Stimulated activated naive CD8-positive, alpha-beta T cell treated with anti-CD3 and anti-CD28 coated beads, Interleukin-15, Interleukin-2, amounts not matched to agents 100 ng/mL and 50 ng/mL, for 24 hours (primary cell): Measurements from ENCODE around the gene KRTAP4-9.
"Not testable (repeated sequence)": the region's sequence is repeated elsewhere in the genome, so short reads cannot be mapped to it uniquely, and the experiment has no call there.

Experiments
- H3K27ac Mint-ChIP-seq: one replicate; pipeline ENCODE4 v1.8.0; 2021; ENCODE audit warnings: mild to moderate bottlenecking, mixed read lengths
- H3K27me3 Mint-ChIP-seq: one replicate; pipeline ENCODE4 v1.8.0; 2021; ENCODE audit warnings: mixed read lengths
- H3K36me3 Mint-ChIP-seq: one replicate; pipeline ENCODE4 v1.8.0; 2021; ENCODE audit warnings: low read depth, mixed read lengths
- H3K4me1 Mint-ChIP-seq: one replicate; pipeline ENCODE4 v1.8.0; 2021; ENCODE audit warnings: low read depth, mixed read lengths
- H3K4me3 Mint-ChIP-seq: one replicate; pipeline ENCODE4 v1.8.0; 2021; ENCODE audit warnings: mild to moderate bottlenecking, mixed read lengths
- H3K9me3 Mint-ChIP-seq: one replicate; pipeline ENCODE4 v1.8.0; 2021; ENCODE audit warnings: mixed read lengths

The KRTAP4-9 gene

GRCh38 chr17:41105347-41105746 lies at the start of gene KRTAP4-9:
KRTAP4-9 (plus strand) TSS chr17:41105389; CDS start chr17:41105389, 0 bp downstream.
- H3K27me3 Mint-ChIP-seq, H3K36me3 Mint-ChIP-seq, H3K9me3 Mint-ChIP-seq, H3K27ac Mint-ChIP-seq, H3K4me3 Mint-ChIP-seq: not testable (repeated sequence)
- H3K4me1 Mint-ChIP-seq: peaks cover 21% of the 10 kb centered on the region

GRCh38 chr17:41057547-41057946 lies 47.6 kb upstream of the KRTAP4-9 start:
- no peaks in the 10 kb centered on the region for H3K36me3 Mint-ChIP-seq
- H3K4me3 Mint-ChIP-seq: no peak overlapping the region
- no peaks in the 10 kb centered on the region for H3K4me1 Mint-ChIP-seq
- no peak overlapping the region for H3K27ac Mint-ChIP-seq
- H3K9me3 Mint-ChIP-seq: no peaks in the 10 kb centered on the region
- H3K27me3 Mint-ChIP-seq: peaks cover 53% of the 10 kb centered on the region

- H3K9me3 Mint-ChIP-seq: no peaks in the 10 kb centered on the region
- H3K36me3 Mint-ChIP-seq: no peaks in the 10 kb centered on the region
- no peak overlapping the region for H3K27ac Mint-ChIP-seq
- H3K27me3 Mint-ChIP-seq: peaks cover 53% of the 10 kb centered on the region
- no peak overlapping the region for H3K4me3 Mint-ChIP-seq
- no peaks in the 10 kb centered on the region for H3K4me1 Mint-ChIP-seq
These were observed 46.4 kb upstream of the KRTAP4-9 start for GRCh38 chr17:41058741-41059140.

- H3K4me3 Mint-ChIP-seq, H3K36me3 Mint-ChIP-seq, H3K4me1 Mint-ChIP-seq, H3K27ac Mint-ChIP-seq, H3K9me3 Mint-ChIP-seq: not testable (repeated sequence)
- H3K27me3 Mint-ChIP-seq: peaks cover 53% of the 10 kb centered on the region
These were observed 45.7 kb upstream of the KRTAP4-9 start for GRCh38 chr17:41059276-41060051.

GRCh38 chr17:41060052-41060604 lies 45.1 kb upstream of the KRTAP4-9 start, which contains the start of gene KRTAP2-3:
KRTAP2-3 (minus strand) TSS chr17:41060114; CDS start chr17:41060050, 64 bp downstream.
- Mint-ChIP-seq H3K27ac (no peak within 1 kb of the TSS), H3K27me3 (peaks cover 53% of the 10 kb centered on the region), H3K4me1 (no peaks in the 10 kb centered on the region), H3K4me3 (no peak within 1 kb of the TSS), H3K9me3 (no peaks in the 10 kb centered on the region), H3K36me3 (no peaks in the 10 kb centered on the region)

- Mint-ChIP-seq H3K9me3 (no peaks in the 10 kb centered on the region), H3K36me3 (no peaks in the 10 kb centered on the region), H3K27me3 (peaks cover 35% of the 10 kb centered on the region), H3K4me1 (peaks cover 4% of the 10 kb centered on the region), H3K27ac (no peak overlapping the region), H3K4me3 (no peak overlapping the region)
These were observed 43.2 kb upstream of the KRTAP4-9 start for GRCh38 chr17:41061964-41062363.

- no peak overlapping the region for H3K4me3 Mint-ChIP-seq
- no peaks in the 10 kb centered on the region for H3K36me3 Mint-ChIP-seq
- H3K27me3 Mint-ChIP-seq: peaks cover 23% of the 10 kb centered on the region
- H3K4me1 Mint-ChIP-seq: peaks cover 4% of the 10 kb centered on the region
- no peak overlapping the region for H3K27ac Mint-ChIP-seq
- no peaks in the 10 kb centered on the region for H3K9me3 Mint-ChIP-seq
These were observed 41.7 kb upstream of the KRTAP4-9 start for GRCh38 chr17:41063449-41063848.

GRCh38 chr17:41064301-41064700 lies 40.9 kb upstream of the KRTAP4-9 start:
- H3K9me3 Mint-ChIP-seq: no peaks in the 10 kb centered on the region
- no peak overlapping the region for H3K27ac Mint-ChIP-seq
- H3K4me1 Mint-ChIP-seq: peaks cover 4% of the 10 kb centered on the region
- H3K27me3 Mint-ChIP-seq: peaks cover 16% of the 10 kb centered on the region
- H3K4me3 Mint-ChIP-seq: no peak overlapping the region
- H3K36me3 Mint-ChIP-seq: no peaks in the 10 kb centered on the region

- not testable (repeated sequence) for H3K4me1 Mint-ChIP-seq, H3K36me3 Mint-ChIP-seq, H3K27ac Mint-ChIP-seq, H3K9me3 Mint-ChIP-seq, H3K4me3 Mint-ChIP-seq
- peaks cover 11% of the 10 kb centered on the region for H3K27me3 Mint-ChIP-seq
These were observed 40.0 kb upstream of the KRTAP4-9 start for GRCh38 chr17:41065016-41065689.

GRCh38 chr17:41065829-41066624 lies 39.2 kb upstream of the KRTAP4-9 start, which contains the start of gene KRTAP2-4:
KRTAP2-4 (minus strand) TSS chr17:41065879; CDS start chr17:41065845, 34 bp downstream.
- Mint-ChIP-seq H3K27me3 (peaks cover 3% of the 10 kb centered on the region), H3K4me3 (no peak within 1 kb of the TSS), H3K36me3 (no peaks in the 10 kb centered on the region), H3K27ac (no peak within 1 kb of the TSS), H3K9me3 (no peaks in the 10 kb centered on the region), H3K4me1 (peaks cover 4% of the 10 kb centered on the region)

GRCh38 chr17:41067281-41067680 lies 37.9 kb upstream of the KRTAP4-9 start:
- Mint-ChIP-seq H3K4me3 (no peak overlapping the region), H3K27me3 (no peaks in the 10 kb centered on the region), H3K9me3 (no peaks in the 10 kb centered on the region), H3K36me3 (no peaks in the 10 kb centered on the region), H3K27ac (no peak overlapping the region), H3K4me1 (peaks cover 4% of the 10 kb centered on the region)

- no peak overlapping the region for H3K27ac Mint-ChIP-seq
- no peaks in the 10 kb centered on the region for H3K9me3 Mint-ChIP-seq
- no peaks in the 10 kb centered on the region for H3K27me3 Mint-ChIP-seq
- no peaks in the 10 kb centered on the region for H3K36me3 Mint-ChIP-seq
- H3K4me1 Mint-ChIP-seq: peaks cover 4% of the 10 kb centered on the region
- H3K4me3 Mint-ChIP-seq: no peak overlapping the region
These were observed 36.2 kb upstream of the KRTAP4-9 start for GRCh38 chr17:41069031-41069430.

- peaks cover 5% of the 10 kb centered on the region for H3K27me3 Mint-ChIP-seq
- H3K9me3 Mint-ChIP-seq: no peaks in the 10 kb centered on the region
- H3K27ac Mint-ChIP-seq: no peak overlapping the region
- no peaks in the 10 kb centered on the region for H3K4me1 Mint-ChIP-seq
- no peaks in the 10 kb centered on the region for H3K36me3 Mint-ChIP-seq
- no peak overlapping the region for H3K4me3 Mint-ChIP-seq
These were observed 33.4 kb upstream of the KRTAP4-9 start for GRCh38 chr17:41071606-41072360.

GRCh38 chr17:41073676-41074075 lies 31.5 kb upstream of the KRTAP4-9 start:
- no peaks in the 10 kb centered on the region for H3K4me1 Mint-ChIP-seq
- peaks cover 5% of the 10 kb centered on the region for H3K27me3 Mint-ChIP-seq
- H3K4me3 Mint-ChIP-seq: no peak overlapping the region
- no peaks in the 10 kb centered on the region for H3K36me3 Mint-ChIP-seq
- H3K27ac Mint-ChIP-seq: no peak overlapping the region
- H3K9me3 Mint-ChIP-seq: no peaks in the 10 kb centered on the region
